UCSD-AML1 (cell line): ENCODE data around the gene CDK15.

Experiments used
- DNase-seq: peaks from one replicate; lab custom pipeline; 2025; ENCODE audit not compliant: unreplicated experiment; lab: John Stamatoyannopoulos, UW

CDK15 gene

GRCh38 chr2:201932511-201932910 is 126.2 kb downstream of the CDK15 start:
- DNase-seq = no peak

GRCh38 chr2:201933792-201934237 is 127.5 kb downstream of the CDK15 start:
- DNase-seq = peak; percentile 63

GRCh38 chr2:201936817-201937216 is 130.5 kb downstream of the CDK15 start:
- no peak for DNase-seq

- no peak for DNase-seq
These were observed 131.0 kb downstream of the CDK15 start for GRCh38 chr2:201937343-201937742.

GRCh38 chr2:201938156-201938775 is 131.9 kb downstream of the CDK15 start:
- no peak for DNase-seq

- no peak for DNase-seq
These were observed 132.4 kb downstream of the CDK15 start for GRCh38 chr2:201938781-201939180.

- no peak for DNase-seq
These were observed 133.2 kb downstream of the CDK15 start for GRCh38 chr2:201939453-201939941.

- DNase-seq = no peak
These were observed 136.2 kb downstream of the CDK15 start for GRCh38 chr2:201942531-201942930.
